BJ (cell line): ENCODE data around the gene PTX4. TPM values are rescaled to one million over a fixed set of nuclear protein-coding genes. Genes with fewer than 3 reads are reported as not detected.

Experiments
- CTCF ChIA-PET: fragments of 350-600 bp; formaldehyde crosslinking; extraction: SDS; loops from one replicate; lab custom pipeline; 2021; ENCODE audit warnings: antibody characterized with exemption, inconsistent platforms; lab: Yijun Ruan, JAX
- POLR2A ChIA-PET: fragments of 300-600 bp; sonication (Branson Sonifier 250); formaldehyde crosslinking; extraction: SDS; loops from one replicate; lab custom pipeline; 2021; ENCODE audit warnings: antibody characterized with exemption; lab: Charles Lee
- DNase-seq: peaks from one replicate; pipeline ENCODE4 v3.0.0-alpha.2; 2011; ENCODE audit warnings: low read depth
- H3K27me3 ChIP-seq: 2 replicates; pipeline ENCODE4 v1.6.0; 2011; ENCODE audit warnings: low read length; ENCODE audit not compliant: control insufficient read depth, insufficient read depth
- H3K36me3 ChIP-seq: 2 replicates; pipeline ENCODE4 v1.5.1; 2011; ENCODE audit warnings: low read length; ENCODE audit not compliant: control insufficient read depth, insufficient read depth
- H3K4me3 ChIP-seq: 2 replicates; pipeline ENCODE4 v1.5.1; 2011; ENCODE audit warnings: low read depth, mild to moderate bottlenecking, control low read depth, low read length
- CTCF ChIP-seq: IDR thresholded peaks from 2 replicates; pipeline ENCODE4 v1.5.1; 2011; ENCODE audit warnings: low read depth, mild to moderate bottlenecking, control low read depth, inconsistent platforms, low read length, moderate library complexity; ENCODE audit not compliant: insufficient read depth
- polyA plus RNA-seq: library from polyadenylated mRNA; depleted of rRNA; stranded (reverse); fragments of >200 nt; gene quantifications from 2 replicates; pipeline ENCODE4 v1.2.3, GENCODE V29; 2011

Gene PTX4
- polyA plus RNA-seq, 1 experiment: not detected

GRCh38 chr16:1509307-1510221, 20.8 kb upstream of the PTX4 start:
- ChIA-PET CTCF (no interaction called here), POLR2A (no interaction called here)
- H3K27me3 ChIP-seq: no peaks in the 10 kb centered on the region
- no peak overlapping the region for H3K4me3 ChIP-seq
- no peak for DNase-seq
- peaks cover 8% of the 10 kb centered on the region for H3K36me3 ChIP-seq
- TF ChIP-seq CTCF: no peak

- H3K36me3 ChIP-seq: peaks cover 8% of the 10 kb centered on the region
- TF ChIP-seq CTCF: no peak
- H3K27me3 ChIP-seq: no peaks in the 10 kb centered on the region
- POLR2A ChIA-PET: no interaction called here
- DNase-seq: no peak
- H3K4me3 ChIP-seq: no peak overlapping the region
- CTCF ChIA-PET: no interaction called here
Observed at GRCh38 chr16:1508494-1509187, 19.9 kb upstream of the PTX4 start.

GRCh38 chr16:1506494-1507213, 17.9 kb upstream of the PTX4 start:
- ChIA-PET POLR2A (no interaction called here), CTCF (no interaction called here)
- Histone ChIP-seq H3K27me3 (no peaks in the 10 kb centered on the region), H3K4me3 (no peak overlapping the region), H3K36me3 (peaks cover 21% of the 10 kb centered on the region)
- TF ChIP-seq CTCF: no peak
- DNase-seq: no peak

- peaks cover 27% of the 10 kb centered on the region for H3K36me3 ChIP-seq
- no peaks in the 10 kb centered on the region for H3K27me3 ChIP-seq
- ChIA-PET CTCF (no interaction called here), POLR2A (no interaction called here)
- no peak for TF ChIP-seq CTCF
- H3K4me3 ChIP-seq: no peak overlapping the region
- DNase-seq: no peak
Observed at GRCh38 chr16:1505912-1506311, 17.2 kb upstream of the PTX4 start.
